ENCODE measurements around the gene FAM114A2.

- TF ChIP-seq CTCF (IDR thresholded peaks at IDR 0.05) = no peak
- no peak for TF ChIP-seq EP300 (IDR thresholded peaks at IDR 0.05)
- TF ChIP-seq POLR2A (IDR thresholded peaks at IDR 0.05) = no peak
Observed at GRCh38 chr5:153972240-153972639, 66.5 kb downstream of the FAM114A2 start.

Data from stomach (tissue), 4 donors.